Mesenchymal stem cell (in vitro differentiated cells and primary cell): ENCODE data around the gene C3.

Experiments used
- DNase-seq: peaks from one replicate; pipeline ENCODE4 v3.0.0-alpha.2; 2013
- H2AFZ ChIP-seq: one replicate; pipeline ENCODE4 v1.6.1; 2013; ENCODE audit warnings: low read depth, mild to moderate bottlenecking, control low read depth, inconsistent platforms, low read length, moderate library complexity
- H2AK5ac ChIP-seq: 2 replicates; pipeline ENCODE4 v1.6.1; 2013; ENCODE audit warnings: low read length, moderate library complexity, mild to moderate bottlenecking, inconsistent platforms; ENCODE audit not compliant: severe bottlenecking
- H2BK120ac ChIP-seq: one replicate; pipeline ENCODE4 v1.6.1; 2013; ENCODE audit warnings: low read depth, mild to moderate bottlenecking, inconsistent platforms, low read length, moderate library complexity
- H2BK12ac ChIP-seq, 2 experiments: one replicate each; pipeline ENCODE4 v1.6.1; 2013; ENCODE audit warnings: inconsistent platforms in 2 of 2, low read length in 2 of 2, mild to moderate bottlenecking in 2 of 2, moderate library complexity in 2 of 2, control low read depth in 1 of 2
- H2BK15ac ChIP-seq: one replicate; pipeline ENCODE4 v1.6.1; 2013; ENCODE audit warnings: mild to moderate bottlenecking, low read depth, inconsistent platforms; ENCODE audit not compliant: poor library complexity, severe bottlenecking
- H2BK5ac ChIP-seq: 2 replicates; pipeline ENCODE4 v1.6.1; 2013; ENCODE audit warnings: low read depth, mild to moderate bottlenecking, low read length, control low read depth, inconsistent platforms; ENCODE audit not compliant: poor library complexity, severe bottlenecking
- H3K14ac ChIP-seq, 2 experiments: one replicate each; pipeline ENCODE4 v1.6.1; 2013; ENCODE audit warnings: inconsistent platforms in 2 of 2, low read length in 2 of 2, control low read depth in 1 of 2, mild to moderate bottlenecking in 1 of 2, moderate library complexity in 1 of 2
- H3K18ac ChIP-seq, 2 experiments: one replicate each; pipeline ENCODE4 v1.6.1; 2013; ENCODE audit warnings: inconsistent platforms in 2 of 2, low read length in 2 of 2, control low read depth in 1 of 2, low read depth in 1 of 2, mild to moderate bottlenecking in 1 of 2
- H3K23ac ChIP-seq, 2 experiments: one replicate each; pipeline ENCODE4 v1.6.1; 2013; ENCODE audit warnings: inconsistent platforms in 2 of 2, low read length in 2 of 2, mild to moderate bottlenecking in 2 of 2, moderate library complexity in 2 of 2, control low read depth in 1 of 2
- H3K27ac ChIP-seq: 2 replicates; pipeline ENCODE4 v1.5.1; 2013; ENCODE audit warnings: mild to moderate bottlenecking, moderate library complexity, low read length, control low read depth, inconsistent platforms; ENCODE audit not compliant: poor library complexity, severe bottlenecking
- H3K27me3 ChIP-seq, 2 experiments: 2 replicates each; pipeline versions ENCODE4 v1.6.1 to v1.7.0; 2013; ENCODE audit warnings: low read length in 2 of 2, mild to moderate bottlenecking in 2 of 2, moderate library complexity in 2 of 2, control low read depth in 1 of 2, inconsistent platforms in 1 of 2; ENCODE audit not compliant: control insufficient read depth in 1 of 2, insufficient read depth in 1 of 2
- H3K36me3 ChIP-seq, 2 experiments: 2 replicates each; pipeline versions ENCODE4 v1.6.1 to v1.7.0; 2013; ENCODE audit warnings: low read length in 2 of 2, control low read depth in 1 of 2, inconsistent platforms in 1 of 2, low read depth in 1 of 2, mild to moderate bottlenecking in 1 of 2; ENCODE audit not compliant: insufficient read depth in 2 of 2, control insufficient read depth in 1 of 2
- H3K4ac ChIP-seq, 2 experiments: one replicate each; pipeline ENCODE4 v1.6.1; 2013; ENCODE audit warnings: inconsistent platforms in 2 of 2, low read length in 2 of 2, mild to moderate bottlenecking in 2 of 2, moderate library complexity in 2 of 2, control low read depth in 1 of 2, low read depth in 1 of 2
- H3K4me1 ChIP-seq: 2 replicates; pipeline ENCODE4 v1.6.1; 2013; ENCODE audit warnings: low read depth, low read length, control low read depth; ENCODE audit not compliant: control insufficient read depth, insufficient read depth
- H3K4me2 ChIP-seq: 2 replicates; pipeline ENCODE4 v1.6.1; 2013; ENCODE audit warnings: low read length, mild to moderate bottlenecking, inconsistent platforms; ENCODE audit not compliant: poor library complexity, severe bottlenecking
- H3K4me3 ChIP-seq, 2 experiments: 2 replicates each; pipeline versions ENCODE4 v1.5.1 to v1.7.0; 2013; ENCODE audit warnings: low read length in 2 of 2, mild to moderate bottlenecking in 2 of 2, control low read depth in 1 of 2, low read depth in 1 of 2; ENCODE audit not compliant: insufficient read depth in 1 of 2
- H3K79me1 ChIP-seq: replicated peaks from 2 replicates; pipeline ENCODE4 v1.6.1; 2013; ENCODE audit warnings: mild to moderate bottlenecking, control low read depth, low read length, inconsistent platforms; ENCODE audit not compliant: poor library complexity, severe bottlenecking
- H3K9ac ChIP-seq: 2 replicates; pipeline ENCODE4 v1.7.0; 2013; ENCODE audit warnings: mild to moderate bottlenecking, low read length, moderate library complexity
- H3K9me3 ChIP-seq: 2 replicates; pipeline ENCODE4 v1.7.0; 2013; ENCODE audit warnings: mild to moderate bottlenecking, low read length; ENCODE audit not compliant: control insufficient read depth
- H4K8ac ChIP-seq: one replicate; pipeline ENCODE4 v1.6.1; 2013; ENCODE audit warnings: inconsistent platforms, mild to moderate bottlenecking, low read length, moderate library complexity
- H4K91ac ChIP-seq: one replicate; pipeline ENCODE4 v1.6.1; 2013; ENCODE audit warnings: mild to moderate bottlenecking, low read length, inconsistent platforms
- WGBS: methylation state at CpG from one replicate; pipeline ENCODE4 v1.1.7; 2013; ENCODE audit warnings: mixed read lengths; 5-methylcytosine and 5-hydroxymethylcytosine counted together

C3 gene

DNA sequence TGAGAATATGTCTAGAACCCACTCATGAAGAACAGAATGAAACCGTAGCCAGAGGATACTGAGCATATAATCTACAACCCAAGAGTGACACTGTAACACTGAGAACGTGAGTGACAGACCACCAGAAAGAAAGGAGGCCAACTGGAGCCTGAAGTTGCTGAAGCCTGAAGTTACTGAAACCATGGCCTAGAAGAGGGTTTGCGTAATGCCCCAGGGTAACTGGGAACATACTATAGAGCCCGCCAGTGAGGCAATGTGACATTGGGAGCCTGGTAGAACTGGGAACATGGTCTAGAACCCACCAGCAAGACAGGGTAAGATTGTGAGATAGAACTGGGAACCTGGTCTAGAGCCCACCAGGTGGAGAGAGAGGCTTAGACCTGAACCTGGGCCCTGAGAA, 35.0 kb downstream of the C3 start:
- Histone ChIP-seq H4K8ac (no peak overlapping the region), H3K27ac (no peak overlapping the region), H2BK12ac (no peak overlapping the region), H2BK5ac (no peak overlapping the region), H3K9ac (no peak overlapping the region), H3K14ac (no peak overlapping the region), H3K18ac (no peak overlapping the region), H3K36me3 (peaks cover 0 to 82% of the 10 kb centered on the region in 2 experiments), H3K9me3 (peaks cover 8% of the 10 kb centered on the region), H2BK15ac (no peak overlapping the region), H3K27me3 (peaks cover 0 to 37% of the 10 kb centered on the region in 2 experiments), H4K91ac (no peak overlapping the region), H2AFZ (no peak overlapping the region), H3K4ac (no peak overlapping the region), H3K4me3 (no peak overlapping the region), H3K79me1 (no peaks in the 10 kb centered on the region), H2AK5ac (no peak overlapping the region), H2BK120ac (no peak overlapping the region), H3K23ac (no peak overlapping the region), H3K4me2 (no peak overlapping the region), H3K4me1 (no peaks in the 10 kb centered on the region)
- WGBS = 50% methylated on average over 4 of the region's 4 CpGs
- no peak for DNase-seq

- Histone ChIP-seq H3K27me3 (peaks cover 0 to 45% of the 10 kb centered on the region in 2 experiments), H3K4ac (no peak overlapping the region), H2BK15ac (no peak overlapping the region), H3K23ac (no peak overlapping the region), H3K36me3 (peaks cover 0 to 88% of the 10 kb centered on the region in 2 experiments), H3K4me2 (no peak overlapping the region), H3K14ac (no peak overlapping the region), H3K4me1 (no peaks in the 10 kb centered on the region), H2BK5ac (no peak overlapping the region), H2BK120ac (no peak overlapping the region), H2BK12ac (no peak overlapping the region), H3K9me3 (peaks cover 13% of the 10 kb centered on the region), H2AK5ac (no peak overlapping the region), H4K91ac (no peak overlapping the region), H3K27ac (no peak overlapping the region), H3K9ac (no peak overlapping the region), H4K8ac (no peak overlapping the region), H2AFZ (no peak overlapping the region), H3K79me1 (no peaks in the 10 kb centered on the region), H3K4me3 (no peak overlapping the region), H3K18ac (no peak overlapping the region)
- 77% methylated on average over 4 of the region's 4 CpGs for WGBS
- DNase-seq = no peak
These were observed 36.5 kb downstream of the C3 start for GRCh38 chr19:6683971-6684370.

GRCh38 chr19:6682607-6683128, 37.8 kb downstream of the C3 start:
- H3K4ac ChIP-seq = no peak overlapping the region
- no peak overlapping the region for H3K27ac ChIP-seq
- H2AK5ac ChIP-seq = no peak overlapping the region
- no peak overlapping the region for H3K23ac ChIP-seq
- no peak overlapping the region for H3K18ac ChIP-seq
- H2BK120ac ChIP-seq = no peak overlapping the region
- no peak overlapping the region for H2BK5ac ChIP-seq
- H2AFZ ChIP-seq = no peak overlapping the region
- H3K9ac ChIP-seq = no peak overlapping the region
- H2BK12ac ChIP-seq = no peak overlapping the region
- no peak overlapping the region for H3K4me2 ChIP-seq
- no peak overlapping the region for H2BK15ac ChIP-seq
- DNase-seq = no peak
- H3K14ac ChIP-seq = no peak overlapping the region
- H4K8ac ChIP-seq = no peak overlapping the region
- no peaks in the 10 kb centered on the region for H3K79me1 ChIP-seq
- 65% methylated on average over 3 of the region's 3 CpGs for WGBS
- peaks cover 13% of the 10 kb centered on the region for H3K9me3 ChIP-seq
- peaks cover 0 to 95% of the 10 kb centered on the region in 2 experiments for H3K36me3 ChIP-seq
- H3K27me3 ChIP-seq = peaks cover 0 to 45% of the 10 kb centered on the region in 2 experiments
- no peak overlapping the region for H4K91ac ChIP-seq
- H3K4me3 ChIP-seq = no peak overlapping the region
- no peaks in the 10 kb centered on the region for H3K4me1 ChIP-seq

- H3K27me3 ChIP-seq = peaks cover 0 to 34% of the 10 kb centered on the region in 2 experiments
- H4K8ac ChIP-seq = no peak overlapping the region
- H3K27ac ChIP-seq = no peak overlapping the region
- H2BK15ac ChIP-seq = no peak overlapping the region
- no peak overlapping the region for H3K4me3 ChIP-seq
- H3K23ac ChIP-seq = no peak overlapping the region
- H2BK12ac ChIP-seq = no peak overlapping the region
- no peak overlapping the region for H2AK5ac ChIP-seq
- H3K9me3 ChIP-seq = peaks cover 13% of the 10 kb centered on the region
- H3K36me3 ChIP-seq = peaks cover 0 to 77% of the 10 kb centered on the region in 2 experiments
- no peak for DNase-seq
- no peak overlapping the region for H3K18ac ChIP-seq
- H3K79me1 ChIP-seq = no peaks in the 10 kb centered on the region
- WGBS = 91% methylated on average over 1 of the region's 1 CpG
- no peak overlapping the region for H4K91ac ChIP-seq
- no peak overlapping the region for H2BK5ac ChIP-seq
- H3K14ac ChIP-seq = no peak overlapping the region
- H2BK120ac ChIP-seq = no peak overlapping the region
- H3K4me2 ChIP-seq = no peak overlapping the region
- no peak overlapping the region for H3K4ac ChIP-seq
- H3K9ac ChIP-seq = no peak overlapping the region
- H3K4me1 ChIP-seq = peaks cover 2% of the 10 kb centered on the region
- H2AFZ ChIP-seq = no peak overlapping the region
These were observed 40.3 kb downstream of the C3 start for GRCh38 chr19:6680141-6680540.
